ENCODE results near the gene ZNF268.

Gene ZNF268

GRCh38 chr12:133180669-133181068 lies 626 bp upstream of the ZNF268 start:
- FAIRE-seq (no peak), DNase-seq (ENCODE audit: insufficient read length, low spot score) (no peak)
- TF ChIP-seq CTCF (IDR thresholded peaks at IDR 0.05; ENCODE audit: insufficient read depth, missing control alignments), result no peak

- no peak for TF ChIP-seq CTCF (IDR thresholded peaks at IDR 0.05; ENCODE audit: insufficient read depth, missing control alignments)
- DNase-seq (ENCODE audit: insufficient read length, low spot score) (no peak), FAIRE-seq (no peak)
These were observed 8.9 kb downstream of the ZNF268 start for GRCh38 chr12:133190176-133190575.

DNA sequence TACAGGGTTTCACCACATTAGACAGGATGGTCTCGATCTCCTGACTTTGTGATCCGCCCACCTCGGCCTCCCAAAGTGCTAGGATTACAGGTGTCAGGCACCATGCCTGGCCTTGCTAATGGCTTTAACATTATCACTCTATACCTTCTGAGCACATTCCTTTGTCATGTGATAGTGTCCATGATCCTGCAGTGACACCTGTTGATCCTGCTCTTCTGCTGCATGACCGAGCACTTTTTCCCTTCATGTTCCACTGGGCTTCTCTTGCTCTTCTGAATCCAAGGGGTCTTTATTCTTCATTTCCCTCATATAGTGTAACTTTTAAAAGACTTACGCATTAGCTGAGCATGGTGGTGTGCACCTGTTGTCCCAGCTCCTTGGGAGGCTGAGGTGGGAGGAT lies 11.6 kb downstream of the ZNF268 start:
- FAIRE-seq (no peak), DNase-seq (ENCODE audit: insufficient read length, low spot score) (no peak)
- no peak for TF ChIP-seq CTCF (IDR thresholded peaks at IDR 0.05; ENCODE audit: insufficient read depth, missing control alignments)

GRCh38 chr12:133201888-133202287 lies 20.6 kb downstream of the ZNF268 start:
- DNase-seq (ENCODE audit: insufficient read length, low spot score) (no peak), FAIRE-seq (no peak)
- TF ChIP-seq CTCF (IDR thresholded peaks at IDR 0.05; ENCODE audit: insufficient read depth, missing control alignments), result no peak

DNA sequence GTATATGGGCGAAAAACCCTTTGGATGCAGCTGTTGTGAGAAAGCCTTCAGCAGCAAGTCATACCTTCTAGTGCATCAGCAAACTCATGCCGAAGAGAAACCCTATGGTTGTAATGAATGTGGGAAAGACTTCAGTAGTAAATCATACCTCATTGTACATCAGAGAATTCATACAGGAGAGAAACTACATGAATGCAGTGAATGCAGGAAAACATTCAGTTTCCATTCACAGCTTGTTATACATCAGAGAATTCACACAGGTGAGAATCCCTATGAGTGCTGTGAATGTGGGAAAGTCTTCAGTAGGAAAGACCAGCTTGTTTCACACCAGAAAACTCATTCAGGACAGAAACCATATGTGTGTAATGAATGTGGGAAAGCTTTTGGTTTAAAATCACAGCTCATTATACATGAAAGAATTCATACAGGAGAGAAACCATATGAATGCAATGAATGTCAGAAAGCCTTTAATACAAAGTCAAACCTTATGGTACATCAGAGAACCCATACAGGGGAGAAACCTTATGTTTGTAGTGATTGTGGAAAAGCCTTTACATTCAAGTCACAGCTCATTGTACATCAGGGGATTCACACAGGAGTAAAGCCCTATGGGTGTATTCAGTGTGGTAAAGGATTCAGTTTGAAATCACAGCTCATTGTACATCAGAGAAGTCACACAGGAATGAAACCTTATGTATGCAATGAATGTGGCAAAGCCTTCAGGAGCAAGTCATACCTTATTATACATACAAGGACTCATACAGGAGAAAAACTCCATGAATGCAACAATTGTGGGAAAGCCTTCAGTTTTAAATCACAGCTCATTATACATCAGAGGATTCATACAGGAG lies 21.4 kb downstream of the ZNF268 start:
- FAIRE-seq (no peak), DNase-seq (ENCODE audit: insufficient read length, low spot score) (no peak)
- no peak for TF ChIP-seq CTCF (IDR thresholded peaks at IDR 0.05; ENCODE audit: insufficient read depth, missing control alignments)

DNA sequence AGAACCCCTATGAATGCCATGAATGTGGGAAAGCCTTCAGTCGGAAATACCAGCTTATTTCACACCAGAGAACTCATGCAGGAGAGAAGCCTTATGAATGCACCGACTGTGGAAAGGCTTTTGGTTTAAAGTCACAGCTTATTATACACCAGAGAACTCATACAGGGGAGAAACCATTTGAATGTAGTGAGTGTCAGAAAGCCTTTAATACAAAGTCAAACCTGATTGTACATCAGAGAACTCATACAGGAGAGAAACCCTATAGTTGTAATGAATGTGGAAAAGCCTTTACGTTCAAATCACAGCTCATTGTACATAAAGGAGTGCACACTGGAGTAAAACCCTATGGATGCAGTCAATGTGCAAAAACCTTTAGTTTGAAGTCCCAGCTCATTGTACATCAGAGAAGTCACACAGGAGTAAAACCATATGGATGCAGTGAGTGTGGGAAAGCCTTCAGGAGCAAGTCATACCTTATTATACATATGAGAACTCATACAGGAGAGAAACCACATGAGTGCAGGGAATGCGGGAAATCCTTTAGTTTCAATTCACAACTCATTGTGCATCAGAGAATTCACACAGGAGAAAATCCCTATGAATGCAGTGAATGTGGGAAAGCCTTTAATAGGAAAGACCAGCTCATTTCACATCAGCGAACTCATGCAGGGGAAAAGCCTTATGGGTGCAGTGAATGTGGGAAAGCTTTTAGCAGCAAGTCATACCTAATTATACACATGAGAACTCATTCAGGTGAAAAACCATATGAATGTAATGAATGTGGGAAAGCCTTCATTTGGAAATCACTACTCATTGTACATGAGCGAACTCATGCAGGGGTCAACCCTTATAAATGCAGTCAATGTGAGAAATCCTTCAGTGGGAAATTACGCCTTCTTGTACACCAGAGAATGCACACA lies 22.3 kb downstream of the ZNF268 start:
- no peak for TF ChIP-seq CTCF (IDR thresholded peaks at IDR 0.05; ENCODE audit: insufficient read depth, missing control alignments)
- FAIRE-seq, result no peak
- DNase-seq (ENCODE audit: insufficient read length, low spot score), result no peak
